Small intestine (tissue), 7 donors: Measurements from ENCODE around the gene TCF4. TPM values are rescaled to one million over a fixed set of nuclear protein-coding genes. Genes with fewer than 3 reads are reported as not detected.

Experiments
- DNase-seq, 2 donors: peaks; one replicate each; pipeline versions ENCODE4 v3.0.0 to v3.0.0-alpha.2; 2013
- FAIRE-seq: peaks from 2 replicates; lab custom pipeline; 2012; peaks lifted over from hg19 to GRCh38; lab: Jason Lieb, UNC
- H3K27ac ChIP-seq, 3 donors: one replicate each; pipeline ENCODE4 v1.5.1; 2013; ENCODE audit warnings: low read length in 2 of 3, mild to moderate bottlenecking in 2 of 3, control low read depth in 1 of 3, inconsistent platforms in 1 of 3, low read depth in 1 of 3, moderate library complexity in 1 of 3
- H3K27me3 ChIP-seq, 3 donors: one replicate each; pipeline ENCODE4 v1.6.1; 2013; ENCODE audit warnings: low read length in 3 of 3, inconsistent platforms in 1 of 3; ENCODE audit not compliant: control insufficient read depth in 3 of 3, insufficient read depth in 3 of 3
- H3K36me3 ChIP-seq, 3 donors: one replicate each; pipeline ENCODE4 v1.6.1; 2013; ENCODE audit warnings: low read length in 3 of 3, inconsistent platforms in 1 of 3, low read depth in 1 of 3, mild to moderate bottlenecking in 1 of 3, moderate library complexity in 1 of 3; ENCODE audit not compliant: control insufficient read depth in 3 of 3, insufficient read depth in 2 of 3
- H3K4me1 ChIP-seq, 3 donors: one replicate each; pipeline ENCODE4 v1.6.1; 2013; ENCODE audit warnings: low read length in 2 of 3, inconsistent platforms in 1 of 3, low read depth in 1 of 3, mild to moderate bottlenecking in 1 of 3, moderate library complexity in 1 of 3; ENCODE audit not compliant: control insufficient read depth in 3 of 3, insufficient read depth in 2 of 3
- H3K4me3 ChIP-seq, 3 donors: one replicate each; pipeline ENCODE4 v1.5.1; 2013; ENCODE audit warnings: low read length in 3 of 3, control low read depth in 1 of 3, inconsistent platforms in 1 of 3, low read depth in 1 of 3, mild to moderate bottlenecking in 1 of 3, moderate library complexity in 1 of 3
- H3K9me3 ChIP-seq, 2 donors: one replicate each; pipeline ENCODE4 v1.6.1; 2013; ENCODE audit warnings: low read depth in 1 of 2, low read length in 1 of 2; ENCODE audit not compliant: control insufficient read depth in 2 of 2, insufficient read depth in 1 of 2
- WGBS, 3 donors: extraction: QIAGEN DNeasy Blood & Tissue Kit; methylation state at CpG; one replicate each; pipeline ENCODE4 v1.1.7; 2013; 5-methylcytosine and 5-hydroxymethylcytosine counted together
- polyA plus RNA-seq, 4 donors: library from polyadenylated mRNA; stranded (reverse) in 3 of 4; unstranded in 1 of 4; fragments of 200-250 nt in 3 of 4; fragments of 120-200 nt in 1 of 4; gene quantifications; one replicate each; pipeline versions ENCODE4 v1.2.1 to v1.2.3, GENCODE V29; 2013
- donor health status: healthy with polysubstance abuse.
- donor health status: control.
- donor health status: control.
- donor health status: Bipolar disorder and iron deficiency.
- donor health status: healthy.

TCF4 gene
- polyA plus RNA-seq, 4 donors: 0.67 to 23.7 (median 11.5) TPM

DNA sequence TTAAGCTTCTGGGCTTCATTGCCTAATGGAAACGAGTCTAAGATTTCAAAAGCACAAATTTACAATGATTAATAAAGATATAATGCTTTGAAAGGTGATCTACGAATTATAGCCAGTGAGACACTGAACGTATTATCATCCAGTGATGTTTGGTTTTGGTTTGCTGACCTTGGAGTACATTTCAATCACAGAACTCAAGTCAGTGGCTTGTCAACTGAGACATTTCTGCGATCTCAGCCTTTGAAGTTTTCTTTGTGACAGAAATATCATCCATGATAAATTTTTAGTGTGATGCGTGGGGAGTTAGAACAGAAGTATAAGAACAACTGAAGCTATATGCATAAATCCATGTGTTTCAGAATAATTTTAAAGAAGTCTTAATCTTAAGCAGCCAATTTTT is 263.8 kb downstream of the TCF4 start:
- no peak for FAIRE-seq
- 53 to 68% (median 66%) methylated on average over 5 of the region's 5 CpGs for WGBS, 3 donors
- H3K27ac ChIP-seq: no peak overlapping the region

DNA sequence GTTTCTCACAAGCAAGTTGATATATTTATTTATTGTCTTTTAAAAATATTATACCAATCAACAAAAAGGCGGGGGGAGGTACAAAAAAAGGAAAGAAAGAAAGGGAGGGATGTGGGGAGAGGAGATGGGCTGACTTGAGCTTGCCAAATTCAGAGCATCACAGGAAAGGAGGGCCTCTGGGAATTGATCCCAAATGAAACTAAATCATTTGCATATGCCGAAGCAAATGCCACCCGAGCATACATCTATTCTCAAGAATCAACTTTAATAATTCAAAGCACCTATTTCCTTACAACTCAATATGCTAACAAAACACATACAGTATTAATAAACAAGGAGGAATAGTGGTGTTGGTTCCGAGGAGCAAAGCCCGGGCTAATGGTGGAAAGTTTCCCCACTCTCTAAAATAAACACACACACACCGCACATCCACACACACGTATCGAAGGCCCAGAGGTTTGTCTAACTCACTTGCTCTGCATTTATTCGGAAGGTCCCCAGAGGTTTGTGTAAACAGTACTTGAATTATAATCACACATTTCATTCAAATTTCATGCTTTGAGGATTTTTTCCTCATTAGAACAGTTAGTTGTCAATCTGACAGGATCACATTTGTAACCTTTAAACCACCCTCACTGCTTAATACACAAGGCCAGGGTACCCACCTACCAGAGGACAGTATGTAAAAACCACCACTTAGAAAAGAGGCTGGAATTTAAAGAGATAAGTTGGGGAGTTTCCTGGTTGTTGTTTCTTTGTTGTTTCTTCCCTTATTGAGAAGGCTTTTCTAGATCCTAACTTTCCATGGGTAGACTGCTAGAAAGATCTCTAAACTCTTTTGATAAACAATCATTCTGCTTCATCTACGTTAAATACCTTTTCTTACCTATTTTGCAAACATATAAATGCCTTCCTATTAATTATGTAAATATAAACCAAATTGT is 264.7 kb downstream of the TCF4 start:
- H3K9me3 ChIP-seq: no peaks in the 10 kb centered on the region
- H3K4me1 ChIP-seq: no peaks in the 10 kb centered on the region
- peaks cover 0 to 23% (median 0%) of the 10 kb centered on the region in 3 donors for H3K27me3 ChIP-seq
- 41 to 62% (median 50%) methylated on average over 10 of the region's 10 CpGs for WGBS, 3 donors
- DNase-seq: no peak
- no peak for FAIRE-seq
- peak overlapping the region in 2 of 3 donors; percentile 79 to 97 for H3K27ac ChIP-seq
- no peak overlapping the region for H3K4me3 ChIP-seq
- H3K36me3 ChIP-seq: no peaks in the 10 kb centered on the region

More for the DNA sequence above, 263.8 kb downstream of the TCF4 start:
- Histone ChIP-seq H3K36me3 (no peaks in the 10 kb centered on the region), H3K4me3 (no peak overlapping the region), H3K9me3 (no peaks in the 10 kb centered on the region), H3K4me1 (no peaks in the 10 kb centered on the region), H3K27me3 (peaks cover 0 to 23% (median 0%) of the 10 kb centered on the region in 3 donors)
- no peak for DNase-seq

DNA sequence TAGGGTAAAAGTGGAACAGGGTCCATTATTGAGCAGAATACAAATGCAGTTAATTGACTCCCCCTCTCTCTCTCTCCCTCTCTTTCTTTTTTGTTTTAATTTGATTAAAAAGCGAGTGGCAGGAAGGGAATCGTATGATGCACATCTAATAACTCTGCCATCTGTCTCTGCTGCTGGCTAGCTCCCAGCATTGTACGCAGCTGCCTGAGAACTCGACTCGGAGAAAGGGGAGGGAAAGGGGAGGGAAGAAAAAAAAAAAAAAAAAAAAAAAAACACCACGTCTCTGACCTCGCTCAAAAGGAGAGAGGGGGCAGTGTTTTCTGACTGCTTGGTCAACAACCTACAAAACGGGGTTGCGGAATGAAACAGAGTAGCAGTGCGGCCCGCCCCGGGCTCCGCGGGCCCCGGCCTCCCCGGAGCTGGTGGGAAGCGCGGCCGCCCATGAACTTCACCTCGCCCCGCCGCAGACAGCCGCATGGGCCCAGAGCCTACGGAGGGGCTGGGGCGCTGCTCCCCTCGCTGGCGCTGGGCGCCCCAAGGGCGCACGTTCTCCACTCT is 265.7 kb downstream of the TCF4 start:
- Histone ChIP-seq H3K9me3 (no peaks in the 10 kb centered on the region), H3K36me3 (no peaks in the 10 kb centered on the region), H3K27ac (peak overlapping the region; percentile 34 to 97 (median 79)), H3K4me3 (peak overlapping the region; percentile 10 to 46 (median 37)), H3K4me1 (no peaks in the 10 kb centered on the region), H3K27me3 (peaks cover 0 to 23% (median 0%) of the 10 kb centered on the region in 3 donors)
- FAIRE-seq (no peak), DNase-seq (peak; percentile 50 to 72)
- 1 to 3% (median 2%) methylated on average over 22 to 30 of the region's 30 CpGs for WGBS, 3 donors

DNA sequence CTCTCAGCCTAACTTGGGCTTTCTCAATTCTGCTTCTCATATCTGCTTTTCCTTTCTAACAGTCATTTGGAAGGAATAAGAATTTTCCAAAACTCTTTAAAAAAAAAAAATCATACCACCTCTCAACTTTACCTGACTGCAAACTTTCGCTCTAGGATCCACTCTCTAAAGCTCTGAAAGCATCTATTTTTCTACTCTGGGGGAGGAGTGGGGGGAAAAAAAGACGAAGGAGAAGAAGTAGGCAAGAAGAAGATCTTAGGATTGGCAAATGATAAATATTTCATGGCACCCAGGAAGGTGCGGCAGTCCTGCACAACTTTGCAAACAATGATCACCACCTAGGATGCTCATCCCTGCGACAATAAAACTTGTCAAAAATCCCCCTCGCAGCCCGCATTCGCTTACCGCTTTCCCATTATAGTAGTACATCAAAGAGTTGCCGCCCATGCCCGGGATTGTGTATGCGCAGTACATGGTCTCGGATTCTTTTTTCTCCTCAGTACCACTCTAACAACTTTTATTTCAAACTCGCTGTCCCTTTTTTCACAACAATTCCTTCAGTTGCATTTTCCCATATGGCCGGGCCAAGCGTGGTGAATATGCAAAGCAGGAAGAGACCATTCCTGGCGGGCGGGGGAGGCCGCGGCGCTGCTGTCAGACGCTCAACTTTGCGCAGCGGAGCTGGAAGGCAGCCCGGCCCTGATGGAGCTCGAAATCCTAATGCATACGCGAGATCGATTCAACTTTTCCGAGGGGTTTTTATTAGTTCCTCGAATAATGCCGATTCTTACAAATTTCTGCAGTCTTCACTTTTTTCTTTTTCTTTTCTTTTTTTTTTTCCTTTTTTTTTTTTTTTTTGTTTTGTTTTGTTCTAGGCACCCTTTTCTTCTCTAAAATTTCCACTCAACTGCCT is 266.5 kb downstream of the TCF4 start:
- Histone ChIP-seq H3K27ac (peak overlapping the region in 2 of 3 donors; percentile 71 to 97), H3K36me3 (no peaks in the 10 kb centered on the region), H3K4me1 (no peaks in the 10 kb centered on the region), H3K4me3 (peak overlapping the region; percentile 22 to 46 (median 44)), H3K9me3 (no peaks in the 10 kb centered on the region), H3K27me3 (peaks cover 0 to 23% (median 0%) of the 10 kb centered on the region in 3 donors)
- FAIRE-seq: no peak
- WGBS, 3 donors: 2 to 3% (median 2%) methylated on average over 31 of the region's 31 CpGs
- peak; percentile 54 to 81 for DNase-seq

DNA sequence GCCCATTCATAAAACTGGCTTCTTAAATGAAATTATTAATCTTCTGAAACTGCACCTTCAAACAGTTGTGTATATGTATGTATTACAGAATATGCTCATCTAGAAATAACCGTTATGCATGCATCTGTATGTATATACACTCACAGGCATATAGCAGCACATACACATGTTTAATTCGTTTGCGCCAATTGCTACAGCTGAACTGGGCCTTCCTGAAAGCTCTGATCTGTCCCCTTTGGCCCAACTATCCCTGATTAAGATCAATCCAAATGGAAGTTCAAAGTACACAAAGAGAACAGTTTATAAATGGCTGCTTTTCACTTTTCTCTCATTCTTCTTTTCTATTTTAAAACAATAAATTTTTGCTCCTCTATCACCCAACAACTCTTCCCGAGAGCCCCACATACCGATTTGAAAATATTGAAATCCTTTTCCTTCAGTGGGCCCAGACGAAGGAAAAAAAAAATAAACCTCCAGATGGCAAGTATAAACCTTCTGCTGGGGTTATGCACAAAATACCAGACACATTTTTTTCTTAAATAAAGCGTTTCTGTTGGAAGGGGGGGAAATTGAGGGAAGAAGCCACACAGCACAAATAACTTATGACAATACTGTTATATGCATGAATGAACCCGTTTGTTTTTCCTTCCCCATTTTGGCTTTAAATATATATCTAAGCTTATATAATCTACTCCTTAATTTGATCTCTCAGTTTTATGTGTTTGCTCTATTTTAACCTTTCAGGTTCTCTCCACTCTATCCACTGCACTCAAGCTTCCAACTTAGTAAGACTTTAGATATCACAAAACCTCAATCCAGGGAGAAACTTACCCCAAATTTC is 267.3 kb downstream of the TCF4 start:
- no peaks in the 10 kb centered on the region for H3K36me3 ChIP-seq
- H3K4me1 ChIP-seq: no peaks in the 10 kb centered on the region
- H3K9me3 ChIP-seq: no peaks in the 10 kb centered on the region
- FAIRE-seq (no peak), DNase-seq (no peak)
- peaks cover 0 to 23% (median 0%) of the 10 kb centered on the region in 3 donors for H3K27me3 ChIP-seq
- H3K27ac ChIP-seq: peak overlapping the region in 2 of 3 donors; percentile 71 to 89
- H3K4me3 ChIP-seq: peak overlapping the region in 2 of 3 donors; percentile 44 to 46
- WGBS, 3 donors: 36 to 59% (median 55%) methylated on average over 8 of the region's 8 CpGs

DNA sequence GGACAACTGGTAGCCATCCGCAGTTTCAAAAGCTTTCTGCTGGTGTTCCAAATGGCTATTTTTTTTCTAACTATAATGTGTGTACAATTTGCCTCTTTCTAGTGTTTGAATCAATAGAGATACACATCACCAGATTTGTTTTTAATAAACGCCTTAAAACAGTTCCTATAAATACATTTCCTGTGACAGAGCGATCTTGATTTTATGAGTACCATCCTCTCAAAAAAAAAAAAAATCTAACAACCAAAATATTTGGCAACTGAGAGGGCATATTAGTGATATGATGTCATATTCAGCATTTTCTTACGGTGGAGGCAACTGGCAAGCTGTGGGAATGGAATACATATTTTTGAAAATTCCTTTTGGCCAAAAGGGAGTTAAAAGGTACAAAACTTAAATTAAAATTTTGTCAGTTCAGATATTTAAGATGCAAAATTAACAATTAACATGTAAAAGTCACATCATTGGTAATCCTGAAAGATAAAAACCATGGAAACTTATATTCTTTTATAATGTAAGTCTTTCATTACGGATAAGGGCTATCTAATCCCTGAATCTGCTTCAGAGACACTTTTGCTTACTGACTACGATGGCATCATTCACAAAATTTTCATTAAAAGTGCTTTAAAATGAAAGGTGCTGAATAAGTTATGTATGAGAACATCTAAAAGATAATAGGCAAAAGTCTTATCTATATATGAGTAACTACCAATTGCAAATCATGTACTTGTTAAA is 268.4 kb downstream of the TCF4 start:
- FAIRE-seq: no peak
- no peak for DNase-seq
- Histone ChIP-seq H3K4me3 (peak overlapping the region in 1 of 3 donors; percentile 5), H3K27ac (peak overlapping the region in 2 of 3 donors; percentile 71 to 85), H3K9me3 (no peaks in the 10 kb centered on the region), H3K4me1 (no peaks in the 10 kb centered on the region), H3K27me3 (peaks cover 0 to 22% (median 0%) of the 10 kb centered on the region in 3 donors), H3K36me3 (no peaks in the 10 kb centered on the region)
- 47 to 83% (median 73%) methylated on average over 6 of the region's 6 CpGs for WGBS, 3 donors

DNA sequence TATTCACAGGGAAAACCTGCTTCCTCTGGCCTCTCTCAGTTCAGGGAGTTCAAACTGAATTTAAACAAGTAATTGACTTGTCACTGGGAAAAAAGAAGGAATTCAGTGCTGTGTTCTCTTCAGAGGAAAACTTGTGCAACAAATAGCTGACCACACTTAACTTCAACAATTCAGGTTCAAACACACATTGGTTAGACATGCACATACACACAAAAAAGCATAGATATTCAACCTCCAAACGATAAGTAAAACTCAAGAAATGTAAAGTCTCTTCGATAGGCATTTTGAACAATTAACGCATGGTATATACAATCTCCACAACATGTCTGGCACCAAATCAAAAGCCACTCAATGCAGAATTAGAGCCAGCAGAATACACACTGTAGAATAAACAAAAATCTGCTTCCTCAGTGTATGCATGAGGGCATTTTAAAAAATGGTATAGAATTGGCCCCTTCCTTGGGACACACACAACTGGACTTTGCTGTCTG is 269.0 kb downstream of the TCF4 start:
- H3K4me1 ChIP-seq: no peaks in the 10 kb centered on the region
- 48 to 87% (median 76%) methylated on average over 3 of the region's 3 CpGs for WGBS, 3 donors
- DNase-seq: no peak

More for the DNA sequence above, 269.0 kb downstream of the TCF4 start:
- peak overlapping the region in 2 of 3 donors; percentile 71 to 85 for H3K27ac ChIP-seq
- peak overlapping the region in 1 of 3 donors; percentile 5 for H3K4me3 ChIP-seq
- H3K36me3 ChIP-seq: no peaks in the 10 kb centered on the region
- no peaks in the 10 kb centered on the region for H3K9me3 ChIP-seq
- no peak for FAIRE-seq
- peaks cover 0 to 20% (median 0%) of the 10 kb centered on the region in 3 donors for H3K27me3 ChIP-seq
